ACC112 (cell line): ENCODE measurements around the gene SCAI.
"Not testable (repeated sequence)": the region's sequence is repeated elsewhere in the genome, so short reads cannot be mapped to it uniquely, and the experiment has no call there.

ENCODE experiments used
- H2AFZ ChIP-seq: fragments of 200-600 bp; sonication (generic); one replicate; pipeline ENCODE4 v1.6.0; 2017; ENCODE audit warnings: antibody characterized with exemption, low read length; ENCODE audit not compliant: unreplicated experiment
- H3K27ac ChIP-seq: fragments of 200-600 bp; sonication (generic); 2 replicates; pipeline ENCODE4 v1.5.1; 2014; ENCODE audit warnings: low read depth, mild to moderate bottlenecking, antibody characterized with exemption, low read length, moderate library complexity
- H3K27me3 ChIP-seq: fragments of 200-600 bp; sonication (generic); 2 replicates; pipeline ENCODE4 v1.6.1; 2014; ENCODE audit warnings: mild to moderate bottlenecking, antibody characterized with exemption, low read length, moderate library complexity, mixed read lengths; ENCODE audit not compliant: insufficient read depth
- H3K36me3 ChIP-seq: fragments of 200-600 bp; sonication (generic); 2 replicates; pipeline ENCODE4 v1.6.1; 2016; ENCODE audit warnings: mild to moderate bottlenecking, antibody characterized with exemption, low read length, moderate library complexity, mixed read lengths; ENCODE audit not compliant: insufficient read depth
- H3K4me1 ChIP-seq: fragments of 200-600 bp; sonication (generic); one replicate; pipeline ENCODE4 v1.6.1; 2016; ENCODE audit warnings: low read length, mixed read lengths; ENCODE audit not compliant: insufficient read depth, unreplicated experiment, control insufficient read depth
- H3K4me3 ChIP-seq: fragments of 200-600 bp; sonication (generic); 2 replicates; pipeline ENCODE4 v1.5.1; 2014; ENCODE audit warnings: mild to moderate bottlenecking, low read depth, low read length
- H3K79me2 ChIP-seq: fragments of 200-600 bp; sonication (generic); one replicate; pipeline ENCODE4 v1.6.0; 2016; ENCODE audit warnings: low read length; ENCODE audit not compliant: control insufficient read depth, unreplicated experiment, insufficient read depth

SCAI gene

DNA sequence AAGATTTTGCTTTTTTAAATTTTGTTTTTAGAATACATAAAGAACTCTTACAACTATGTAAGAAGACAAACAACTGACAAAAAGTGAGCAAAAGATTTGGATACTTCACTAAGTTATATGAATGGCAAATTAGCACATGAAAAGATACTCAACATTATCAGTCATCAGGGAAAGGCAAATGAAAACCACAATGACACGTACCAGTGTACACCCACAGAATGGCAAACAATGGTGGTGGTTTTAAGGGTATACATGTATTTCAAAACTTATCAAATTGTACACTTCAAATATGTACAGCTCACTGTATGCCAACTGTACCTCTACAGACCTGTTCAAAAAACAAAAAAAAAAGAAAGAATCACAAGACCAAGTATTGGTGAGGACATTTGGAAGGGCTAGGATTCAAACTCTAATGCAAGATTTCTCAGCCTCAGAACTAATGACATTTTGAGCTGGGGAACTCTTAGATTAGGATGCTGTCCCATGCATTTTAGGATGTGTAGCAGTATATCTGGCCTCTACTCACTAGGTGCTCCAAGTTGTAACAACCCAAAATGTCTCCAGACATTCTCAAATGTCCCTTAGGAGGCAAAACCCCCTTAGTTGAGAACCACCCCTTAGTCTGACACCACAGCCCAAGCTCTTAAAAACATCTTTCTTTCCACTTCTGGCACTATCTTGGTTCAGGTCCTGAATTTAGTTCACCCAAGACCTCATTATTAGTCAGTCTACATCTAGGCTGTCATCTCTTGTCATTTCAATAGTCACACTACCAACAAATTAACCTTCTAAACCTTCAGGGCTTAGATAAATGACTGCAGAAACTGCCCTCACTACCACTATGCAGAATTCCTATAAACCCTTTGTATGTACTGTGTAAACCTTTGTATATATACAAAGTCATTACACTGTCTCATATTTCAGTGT, 9.7 kb downstream of the SCAI start:
- Histone ChIP-seq H3K4me1 (no peaks in the 10 kb centered on the region), H3K4me3 (no peak overlapping the region), H3K27me3 (no peaks in the 10 kb centered on the region), H3K27ac (no peak overlapping the region), H2AFZ (no peak overlapping the region), H3K79me2 (no peaks in the 10 kb centered on the region), H3K36me3 (no peaks in the 10 kb centered on the region)

DNA sequence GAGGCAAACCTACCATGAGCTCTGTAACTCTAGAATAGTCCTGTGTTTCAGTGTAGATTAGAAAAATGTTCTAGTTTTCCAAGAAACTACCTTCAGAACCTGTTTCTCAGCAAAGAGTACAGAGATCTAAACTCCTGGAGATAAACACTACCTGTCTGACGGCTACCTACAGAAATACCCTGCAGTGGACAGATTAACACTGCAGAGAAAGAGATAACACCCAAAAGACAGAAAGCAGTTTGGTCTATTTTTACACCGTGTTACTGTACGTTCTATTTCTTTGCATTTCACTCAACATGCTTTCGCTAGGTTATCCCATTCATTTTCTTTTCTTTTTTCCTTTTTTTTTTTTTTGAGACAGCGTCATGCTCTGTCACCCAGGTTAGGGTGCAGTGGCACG, 11.6 kb downstream of the SCAI start:
- no peaks in the 10 kb centered on the region for H3K79me2 ChIP-seq
- H2AFZ ChIP-seq = no peak overlapping the region
- H3K4me1 ChIP-seq = peaks cover 1% of the 10 kb centered on the region
- H3K27ac ChIP-seq = no peak overlapping the region
- no peaks in the 10 kb centered on the region for H3K36me3 ChIP-seq
- no peak overlapping the region for H3K4me3 ChIP-seq
- H3K27me3 ChIP-seq = no peaks in the 10 kb centered on the region

DNA sequence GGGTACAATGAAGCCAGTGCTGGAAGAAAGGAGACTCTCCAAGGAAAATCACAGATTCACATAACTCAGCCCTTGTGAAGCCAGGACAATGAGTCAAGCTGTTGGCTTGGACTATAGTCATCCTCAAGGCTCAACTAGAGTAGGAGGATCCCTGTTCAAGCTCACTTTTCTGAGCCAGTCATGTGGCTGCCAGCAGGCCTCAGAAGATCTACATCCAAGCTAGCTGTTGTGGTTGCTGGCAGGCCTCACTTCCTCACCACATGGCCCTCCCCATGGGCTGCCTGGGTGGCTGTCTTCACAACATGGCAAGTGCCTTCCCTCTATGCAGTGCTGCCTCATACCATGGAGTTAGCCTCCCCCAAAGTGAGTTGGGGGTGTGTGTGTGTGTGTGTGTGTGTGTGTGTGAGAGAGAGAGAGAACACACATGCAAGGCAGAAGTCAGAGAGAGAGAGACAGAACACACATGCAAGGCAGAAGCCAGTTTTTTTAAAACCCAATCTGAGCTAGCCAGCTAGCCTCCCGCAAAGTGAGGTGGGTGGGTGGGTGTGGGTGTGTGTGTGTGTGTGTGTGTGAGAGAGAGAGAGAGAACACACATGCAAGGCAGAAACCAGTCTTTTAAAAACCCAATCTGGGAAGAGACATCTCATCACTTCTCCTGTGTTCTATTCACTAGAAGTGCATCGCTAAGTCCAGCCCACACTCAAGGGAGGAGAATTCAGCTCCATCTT, 17.1 kb downstream of the SCAI start:
- H3K4me3 ChIP-seq = no peak overlapping the region
- H3K27ac ChIP-seq = peak overlapping the region; percentile 51
- H3K27me3 ChIP-seq = no peaks in the 10 kb centered on the region
- no peaks in the 10 kb centered on the region for H3K79me2 ChIP-seq
- no peaks in the 10 kb centered on the region for H3K36me3 ChIP-seq
- H2AFZ ChIP-seq = peak overlapping the region; percentile 35
- peaks cover 15% of the 10 kb centered on the region for H3K4me1 ChIP-seq

DNA sequence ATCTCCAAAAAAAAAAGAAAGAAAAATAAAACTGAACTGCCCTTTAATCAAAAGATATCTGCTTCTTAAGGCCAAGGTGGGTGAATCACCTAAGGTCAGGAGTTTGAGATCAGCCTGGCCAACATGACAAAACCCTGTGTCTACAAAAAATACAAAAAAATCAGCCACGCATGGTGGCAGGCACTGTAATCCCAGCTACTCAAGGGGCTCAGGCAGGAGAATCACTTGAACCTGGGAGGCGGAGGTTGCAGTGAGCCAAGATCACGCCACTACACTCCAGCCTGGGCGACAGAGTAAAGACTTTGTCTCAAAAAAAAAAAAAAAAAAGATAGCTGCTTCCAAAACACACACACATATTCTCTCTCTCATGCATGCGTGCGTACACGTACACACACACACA, 17.8 kb downstream of the SCAI start:
- no peak overlapping the region for H2AFZ ChIP-seq
- no peaks in the 10 kb centered on the region for H3K27me3 ChIP-seq
- peak overlapping the region; percentile 51 for H3K27ac ChIP-seq
- H3K79me2 ChIP-seq = no peaks in the 10 kb centered on the region
- H3K36me3 ChIP-seq = no peaks in the 10 kb centered on the region
- H3K4me1 ChIP-seq = peaks cover 15% of the 10 kb centered on the region
- no peak overlapping the region for H3K4me3 ChIP-seq

DNA sequence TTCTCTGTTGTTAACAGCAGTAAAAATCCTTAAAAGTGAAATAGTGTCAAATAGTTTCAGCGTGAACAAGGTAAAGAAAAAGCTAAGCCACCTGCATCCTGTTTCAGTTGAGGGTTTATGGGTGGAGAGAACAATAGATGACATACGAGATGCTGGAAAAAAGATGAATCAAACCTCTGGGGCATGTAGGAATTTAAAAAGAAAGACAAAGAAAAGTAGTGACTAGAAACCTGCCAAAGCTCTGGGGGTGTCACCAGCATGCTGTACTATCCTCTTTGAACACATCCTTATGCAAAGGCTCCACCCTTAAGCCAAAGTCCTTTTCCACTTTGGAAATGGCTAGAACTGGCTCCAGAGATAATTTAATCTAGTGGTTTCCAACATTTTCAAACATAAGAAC, 22.2 kb downstream of the SCAI start:
- Histone ChIP-seq H3K27ac (no peak overlapping the region), H3K36me3 (no peaks in the 10 kb centered on the region)

DNA sequence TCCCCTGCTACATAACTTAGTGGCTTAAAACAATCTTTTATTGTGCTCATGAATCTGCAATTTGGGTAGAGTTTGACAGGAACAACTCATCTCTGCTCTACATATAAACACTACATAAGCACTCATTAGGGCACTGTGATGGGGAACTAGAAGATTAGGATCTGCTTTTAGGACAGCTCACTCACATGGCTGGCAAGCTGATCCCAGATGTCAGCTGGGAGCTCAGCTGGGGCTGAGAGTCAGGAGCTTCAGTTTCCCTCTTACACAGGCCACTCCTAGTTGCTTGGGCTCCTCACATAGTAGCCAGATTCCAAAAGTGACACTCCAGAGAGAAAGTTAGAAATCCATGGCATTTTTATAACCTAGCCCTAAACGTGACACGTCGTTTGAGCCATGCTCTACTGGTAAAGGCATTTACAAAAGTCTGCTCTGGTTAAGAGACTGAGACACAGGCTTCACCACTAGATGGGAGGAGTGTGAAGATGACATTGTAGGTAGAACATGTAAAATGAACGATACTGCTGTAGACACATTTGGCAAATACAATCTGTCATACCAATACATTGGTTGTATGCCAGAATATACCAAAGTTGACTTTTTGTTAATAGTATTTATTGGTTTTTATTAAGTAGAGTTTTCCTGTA, 23.6 kb downstream of the SCAI start:
- no peaks in the 10 kb centered on the region for H3K4me1 ChIP-seq
- no peaks in the 10 kb centered on the region for H3K79me2 ChIP-seq
- H2AFZ ChIP-seq = no peak overlapping the region
- H3K27ac ChIP-seq = no peak overlapping the region
- no peak overlapping the region for H3K4me3 ChIP-seq
- no peaks in the 10 kb centered on the region for H3K27me3 ChIP-seq
- H3K36me3 ChIP-seq = no peaks in the 10 kb centered on the region

More for the DNA sequence above, 22.2 kb downstream of the SCAI start:
- no peaks in the 10 kb centered on the region for H3K27me3 ChIP-seq
- peaks cover 8% of the 10 kb centered on the region for H3K4me1 ChIP-seq
- no peaks in the 10 kb centered on the region for H3K79me2 ChIP-seq
- no peak overlapping the region for H2AFZ ChIP-seq
- H3K4me3 ChIP-seq = no peak overlapping the region

DNA sequence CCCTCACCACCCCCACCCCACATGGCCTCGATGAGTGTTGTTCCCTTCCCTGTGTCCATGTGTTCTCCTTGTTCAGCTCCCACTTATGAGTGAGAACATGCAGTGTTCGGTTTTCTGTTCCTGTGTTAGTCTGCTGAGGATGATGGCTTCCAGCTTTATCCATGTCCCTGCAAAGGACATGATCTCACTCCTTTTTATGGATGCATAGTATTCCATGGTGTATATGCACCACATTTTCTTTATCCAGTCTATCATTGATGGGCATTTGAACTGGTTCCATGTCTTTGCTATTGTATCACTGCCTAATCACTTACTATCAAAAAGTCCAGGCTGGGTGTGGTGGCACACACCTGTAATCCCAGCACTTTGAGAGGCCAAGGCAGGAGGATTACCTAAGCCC, 24.6 kb downstream of the SCAI start:
- H2AFZ ChIP-seq, H3K79me2 ChIP-seq, H3K27me3 ChIP-seq, H3K4me1 ChIP-seq, H3K36me3 ChIP-seq, H3K4me3 ChIP-seq, H3K27ac ChIP-seq: not testable (repeated sequence)

DNA sequence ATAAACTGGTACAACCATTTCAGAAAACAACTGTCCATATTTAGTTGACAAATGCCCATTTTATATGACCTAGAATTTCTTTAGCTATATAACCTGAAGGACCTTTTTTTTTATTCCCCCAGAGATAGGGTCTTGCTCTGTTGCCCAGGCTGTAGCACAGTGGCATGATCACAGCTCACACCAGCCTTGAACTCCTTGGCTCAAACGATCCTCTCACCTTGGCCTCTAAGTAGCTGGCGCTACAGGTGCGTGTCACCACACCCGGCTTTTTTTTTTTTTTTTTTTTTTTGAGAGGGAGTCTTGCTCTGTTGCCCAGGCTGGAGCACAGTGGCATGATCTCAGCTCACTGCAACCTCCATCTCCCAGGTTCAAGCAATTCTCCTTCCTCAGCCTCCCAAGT, 28.8 kb downstream of the SCAI start:
- not testable (repeated sequence) for H3K4me3 ChIP-seq, H2AFZ ChIP-seq, H3K4me1 ChIP-seq, H3K79me2 ChIP-seq, H3K36me3 ChIP-seq, H3K27ac ChIP-seq, H3K27me3 ChIP-seq

DNA sequence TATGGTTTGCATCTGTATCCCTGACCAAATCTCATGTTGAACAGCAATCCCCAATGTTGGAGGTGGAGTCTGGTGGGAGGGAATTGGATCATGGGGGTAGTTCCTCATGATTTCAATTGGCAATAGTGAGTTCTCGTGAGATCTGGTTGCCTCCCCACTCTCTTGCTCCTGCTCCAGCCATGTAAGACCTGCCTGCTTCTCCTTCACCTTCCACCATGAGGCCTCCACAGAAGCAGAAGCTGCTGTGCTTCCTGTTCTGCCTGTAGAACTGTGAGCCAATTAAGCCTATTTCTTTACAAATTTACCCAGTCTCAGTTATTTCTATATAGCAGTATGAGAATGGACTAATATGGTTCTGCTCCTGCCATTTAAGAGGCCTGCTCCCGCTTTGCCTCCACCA, 32.9 kb downstream of the SCAI start:
- Histone ChIP-seq H3K36me3 (no peaks in the 10 kb centered on the region), H2AFZ (no peak overlapping the region), H3K4me3 (no peak overlapping the region), H3K27me3 (no peaks in the 10 kb centered on the region), H3K4me1 (peaks cover 3% of the 10 kb centered on the region), H3K79me2 (no peaks in the 10 kb centered on the region), H3K27ac (no peak overlapping the region)

DNA sequence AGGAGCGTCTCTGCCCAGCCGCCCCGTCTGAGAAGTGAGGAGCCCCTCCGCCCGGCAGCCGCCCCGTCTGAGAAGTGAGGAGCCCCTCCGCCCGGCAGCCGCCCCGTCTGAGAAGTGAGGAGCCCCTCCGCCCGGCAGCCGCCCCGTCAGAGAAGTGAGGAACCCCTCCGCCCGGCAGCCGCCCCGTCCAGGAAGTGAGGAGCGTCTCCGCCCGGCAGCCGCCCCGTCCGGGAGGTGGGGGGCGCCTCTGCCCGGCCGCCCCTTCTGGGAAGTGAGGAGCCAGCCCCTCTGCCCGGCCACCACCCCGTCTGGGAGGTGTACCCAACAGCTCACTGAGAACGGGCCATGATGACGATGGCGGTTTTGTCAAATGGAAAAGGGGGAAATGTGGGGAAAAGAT, 34.8 kb downstream of the SCAI start:
- H3K27ac ChIP-seq, H3K27me3 ChIP-seq, H3K36me3 ChIP-seq, H3K4me3 ChIP-seq, H3K79me2 ChIP-seq, H2AFZ ChIP-seq, H3K4me1 ChIP-seq: not testable (repeated sequence)
